ENCODE results near the gene RPE65.
"Not testable (repeated sequence)": the region's sequence is repeated elsewhere in the genome, so short reads cannot be mapped to it uniquely, and the experiment has no call there.

The RPE65 gene

GRCh38 chr1:68449901-68450300, at the start of gene RPE65:
RPE65 (minus strand) TSS chr1:68449954; CDS start chr1:68449905, 49 bp downstream.
- in situ Hi-C loops (cut with MboI; ENCODE audit: low sequenced_read_pairs), result no loop called here

GRCh38 chr1:68497358-68497698, 47.6 kb upstream of the RPE65 start:
- in situ Hi-C loops (cut with MboI; ENCODE audit: low sequenced_read_pairs), result no loop called here

GRCh38 chr1:68496680-68497357, 47.1 kb upstream of the RPE65 start, which contains the start of gene DEPDC1:
DEPDC1 (minus strand) TSS chr1:68497082; CDS start chr1:68496999, 83 bp downstream.
- in situ Hi-C loops (cut with MboI; ENCODE audit: low sequenced_read_pairs), result no loop called here

DNA sequence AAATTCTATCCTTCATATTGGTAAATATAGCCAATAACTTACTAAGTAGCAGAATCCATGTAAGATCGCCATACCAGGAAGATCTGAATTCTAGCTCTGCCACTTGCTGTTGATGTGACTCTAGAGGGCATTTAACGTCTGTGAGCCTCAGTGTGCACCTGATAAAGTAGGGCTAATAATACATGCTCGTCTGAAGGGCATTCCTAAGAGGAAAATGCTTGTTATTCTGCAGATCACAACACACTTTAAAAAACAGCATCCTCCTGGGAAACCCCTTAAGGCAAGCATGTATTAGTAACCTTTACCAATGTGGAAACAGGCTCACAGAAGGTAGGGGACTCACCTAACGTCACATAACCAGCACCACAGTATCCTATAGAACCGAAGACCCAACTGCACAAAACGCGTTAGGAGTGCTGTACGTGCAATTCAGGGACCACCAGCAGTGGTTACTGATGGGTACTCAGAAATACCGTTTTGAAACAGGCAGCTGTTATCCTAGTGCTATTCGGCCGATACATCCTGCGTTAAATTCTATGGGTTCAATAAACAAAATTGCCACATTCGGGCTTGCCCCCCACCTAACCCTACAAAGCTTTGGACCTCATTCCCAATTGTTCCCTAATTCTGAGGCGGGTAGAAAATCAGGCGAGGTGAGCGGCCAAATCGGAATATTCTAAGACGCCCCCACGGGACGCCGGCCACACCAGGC, 46.4 kb upstream of the RPE65 start:
- in situ Hi-C loops (cut with MboI; ENCODE audit: low sequenced_read_pairs), result no loop called here

- in situ Hi-C loops (cut with MboI; ENCODE audit: low sequenced_read_pairs), result no loop called here
Measured at GRCh38 chr1:68495532-68495931, 45.8 kb upstream of the RPE65 start.

GRCh38 chr1:68493193-68493592, 43.4 kb upstream of the RPE65 start:
- in situ Hi-C loops (cut with MboI; ENCODE audit: low sequenced_read_pairs), result no loop called here

GRCh38 chr1:68492255-68492654, 42.5 kb upstream of the RPE65 start:
- in situ Hi-C loops (cut with MboI; ENCODE audit: low sequenced_read_pairs), result not testable (repeated sequence)

DNA sequence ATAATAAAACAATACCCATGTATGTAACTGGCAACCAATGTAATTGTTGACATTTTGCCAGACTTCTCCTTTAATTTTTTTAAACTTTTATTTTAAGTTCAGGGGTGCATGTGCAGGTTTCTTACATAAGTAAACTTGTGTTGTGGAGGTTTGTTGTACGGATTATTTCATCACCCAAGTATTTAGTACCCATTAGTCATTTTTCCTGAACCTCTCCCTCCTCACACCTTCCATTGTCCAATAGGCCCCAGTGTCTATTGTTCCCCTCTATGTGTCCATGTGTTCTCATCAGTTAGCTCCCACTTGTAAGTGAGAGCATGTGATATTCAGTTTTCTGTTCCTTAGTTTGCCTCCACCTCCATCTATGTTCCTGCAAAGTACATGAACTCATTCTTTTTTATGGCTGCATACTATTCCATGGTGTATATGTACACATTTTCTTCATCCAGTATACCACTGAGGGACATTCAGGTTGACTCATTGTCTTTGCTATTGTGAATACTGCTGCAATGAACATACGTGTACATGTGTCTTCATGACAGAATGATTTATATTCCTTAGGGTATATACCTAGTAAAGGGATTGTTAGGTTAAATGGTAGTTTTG, 40.4 kb upstream of the RPE65 start:
- in situ Hi-C loops (cut with MboI; ENCODE audit: low sequenced_read_pairs), result no loop called here

DNA sequence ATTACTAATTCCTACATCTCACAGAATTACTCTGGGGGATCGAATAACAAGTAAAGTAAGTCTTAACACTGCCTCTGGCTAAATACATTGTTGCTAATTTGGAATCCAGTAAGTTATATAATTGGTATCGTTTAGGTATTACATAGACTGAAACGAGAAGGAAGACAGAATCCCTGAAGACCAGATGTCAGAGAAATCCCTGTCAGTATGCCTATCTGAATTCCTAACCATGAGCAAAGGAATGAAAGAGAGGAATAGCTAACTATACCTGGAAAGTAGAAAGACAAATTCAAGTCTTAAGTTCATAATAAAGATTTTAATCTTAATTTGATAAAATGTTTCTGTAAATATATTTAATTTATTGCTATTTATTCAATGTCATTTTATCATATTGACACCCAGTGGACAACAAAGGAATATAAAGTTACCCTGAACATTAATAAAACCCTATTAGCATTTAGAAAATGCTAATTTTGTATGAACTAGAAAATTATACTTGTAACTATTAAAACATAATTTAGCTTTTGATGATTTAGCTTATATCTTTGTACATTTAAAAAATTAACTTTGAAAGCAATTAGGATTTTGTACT, 35.8 kb upstream of the RPE65 start:
- in situ Hi-C loops (cut with MboI; ENCODE audit: low sequenced_read_pairs), result no loop called here

- in situ Hi-C loops (cut with MboI; ENCODE audit: low sequenced_read_pairs), result no loop called here
Measured at GRCh38 chr1:68484618-68485017, 34.9 kb upstream of the RPE65 start.

DNA sequence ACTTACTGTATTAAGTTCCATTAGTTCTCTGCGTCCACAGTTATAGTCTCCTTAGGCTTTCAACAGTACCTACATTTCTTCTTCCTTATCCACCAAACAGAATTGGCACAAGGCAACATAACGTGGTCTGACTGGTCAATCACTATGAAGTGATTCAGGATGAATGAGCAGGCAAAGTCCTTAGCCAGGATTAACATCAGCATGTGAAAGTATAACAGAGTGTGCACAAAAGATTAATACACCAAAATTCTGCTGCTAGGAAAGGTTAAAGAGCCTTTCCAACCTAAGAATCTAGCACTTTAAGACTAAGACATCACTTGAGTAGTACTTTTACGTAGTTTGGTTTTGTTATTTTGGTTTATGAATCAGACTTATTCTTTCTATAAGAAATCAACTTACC, 31.3 kb upstream of the RPE65 start:
- in situ Hi-C loops (cut with MboI; ENCODE audit: low sequenced_read_pairs), result no loop called here

DNA sequence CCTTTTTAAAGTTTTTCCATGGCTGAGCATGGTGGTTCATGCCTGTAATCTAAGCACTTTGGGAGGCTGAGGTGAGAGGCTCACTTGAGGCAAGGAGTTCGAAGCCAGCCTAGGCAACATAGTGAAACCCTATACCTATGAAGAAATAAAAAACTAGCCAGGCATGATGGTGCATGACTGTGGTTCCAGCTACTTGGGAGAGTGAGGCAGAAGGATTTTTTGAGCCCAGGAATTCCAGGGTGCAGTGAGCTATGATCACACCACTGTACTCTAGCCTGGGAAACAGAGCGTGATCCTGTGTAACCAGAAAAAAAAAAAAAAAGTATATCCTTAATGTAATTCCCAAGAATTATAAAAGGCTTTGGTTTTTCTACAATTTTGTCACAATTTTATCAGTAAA, 29.7 kb upstream of the RPE65 start:
- in situ Hi-C loops (cut with MboI; ENCODE audit: low sequenced_read_pairs), result no loop called here

- in situ Hi-C loops (cut with MboI; ENCODE audit: low sequenced_read_pairs), result no loop called here
Measured at GRCh38 chr1:68478662-68479061, 28.9 kb upstream of the RPE65 start.

GRCh38 chr1:68476626-68477025, 26.9 kb upstream of the RPE65 start:
- in situ Hi-C loops (cut with MboI; ENCODE audit: low sequenced_read_pairs), result not testable (repeated sequence)

- in situ Hi-C loops (cut with MboI; ENCODE audit: low sequenced_read_pairs), result no loop called here
Measured at GRCh38 chr1:68473060-68473459, 23.3 kb upstream of the RPE65 start.

- in situ Hi-C loops (cut with MboI; ENCODE audit: low sequenced_read_pairs), result no loop called here
Measured at GRCh38 chr1:68470388-68470970, 20.7 kb upstream of the RPE65 start.

DNA sequence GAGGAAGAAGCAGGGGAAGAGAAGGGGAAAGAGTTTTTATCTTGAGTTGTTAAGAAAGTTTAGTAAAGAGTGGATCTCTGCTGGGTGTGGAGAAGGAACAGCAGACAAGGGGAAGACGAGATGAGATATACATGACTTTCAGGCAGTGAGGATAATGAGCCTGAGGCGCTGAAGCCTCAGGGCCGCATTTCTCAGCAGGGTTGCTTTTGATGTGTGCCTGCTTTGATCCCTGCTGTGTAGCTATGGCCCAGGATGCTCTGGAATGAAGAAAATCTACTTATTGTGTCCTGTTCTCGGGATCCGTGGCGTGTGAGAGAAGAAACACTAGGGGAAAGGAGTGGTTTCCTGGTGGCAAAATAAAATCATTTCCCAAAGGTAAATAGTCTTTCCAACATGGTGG, 15.1 kb upstream of the RPE65 start:
- in situ Hi-C loops (cut with MboI; ENCODE audit: low sequenced_read_pairs), result no loop called here

DNA sequence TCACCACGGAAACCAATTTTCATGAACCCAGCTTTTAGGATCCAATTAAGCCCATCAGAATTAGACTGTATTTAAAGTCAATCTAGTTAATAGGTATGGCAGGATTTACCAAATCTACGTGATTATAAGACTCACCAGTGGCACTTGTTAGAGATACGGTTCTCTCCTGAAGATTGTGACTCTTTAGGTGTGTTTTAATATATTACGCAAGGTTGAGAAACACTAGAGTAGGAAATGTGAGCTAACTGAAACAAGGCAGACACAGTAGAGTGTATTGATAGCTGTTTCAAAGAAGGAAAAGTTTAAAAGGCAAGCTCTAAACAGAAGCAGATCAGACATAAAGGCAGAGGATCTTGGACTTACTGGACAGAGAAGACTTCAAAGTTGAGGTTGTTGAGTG, 11.2 kb upstream of the RPE65 start:
- in situ Hi-C loops (cut with MboI; ENCODE audit: low sequenced_read_pairs), result no loop called here

DNA sequence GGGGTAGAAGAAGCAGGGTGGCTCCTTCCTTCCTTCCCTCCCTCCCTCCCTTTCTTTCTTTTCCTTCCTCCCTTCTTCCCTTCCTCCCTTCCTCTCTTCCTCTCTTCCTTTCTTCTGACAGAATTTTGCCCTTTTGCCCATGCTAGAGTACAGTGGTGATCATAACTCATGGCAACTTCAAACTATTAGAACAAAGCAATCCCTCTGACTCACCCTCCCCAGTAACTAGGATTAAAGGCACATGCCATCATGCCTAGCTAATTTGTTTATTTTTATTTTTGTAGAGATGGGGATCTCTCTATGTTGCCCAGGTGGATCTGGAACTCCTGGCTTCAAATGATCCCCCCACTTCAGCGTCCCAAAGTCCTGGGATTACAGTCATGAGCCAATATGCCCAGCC, 10.0 kb upstream of the RPE65 start:
- in situ Hi-C loops (cut with MboI; ENCODE audit: low sequenced_read_pairs), result no loop called here

- in situ Hi-C loops (cut with MboI; ENCODE audit: low sequenced_read_pairs), result no loop called here
Measured at GRCh38 chr1:68459091-68459490, 9.3 kb upstream of the RPE65 start.

GRCh38 chr1:68456202-68456601, 6.4 kb upstream of the RPE65 start:
- in situ Hi-C loops (cut with MboI; ENCODE audit: low sequenced_read_pairs), result no loop called here
